ENCODE measurements around the gene TMEM129. TPM values are rescaled to one million over a fixed set of nuclear protein-coding genes. Genes with fewer than 3 reads are reported as not detected.
A peak's percentile ranks its signal among the peaks of the same experiment; 100 is the strongest.

Gene TMEM129
- total and polyA plus RNA-seq, 2 experiments from 2014 or later: 137 to 174 TPM

- Histone ChIP-seq H3K27ac (no peak overlapping the region), H3K9me3 (ENCODE audit: low read depth) (no peaks in the 10 kb centered on the region), H3K4me1 (ENCODE audit: low read depth) (no peaks in the 10 kb centered on the region), H3K27me3 (no peaks in the 10 kb centered on the region), H3K4me3 (no peak overlapping the region), H3K36me3 (peaks cover 15% of the 10 kb centered on the region)
- DNase-seq (ENCODE audit: low read depth in 1 of 2, low spot score in 1 of 2): no peak
- TF ChIP-seq CTCF (IDR thresholded peaks at IDR 0.05; ENCODE audit: low read depth, low read length): no peak
Observed at GRCh38 chr4:1732911-1733310, 11.8 kb upstream of the TMEM129 start.

- Histone ChIP-seq H3K27me3 (no peaks in the 10 kb centered on the region), H3K4me1 (ENCODE audit: low read depth) (no peaks in the 10 kb centered on the region), H3K9me3 (ENCODE audit: low read depth) (no peaks in the 10 kb centered on the region), H3K36me3 (peaks cover 16% of the 10 kb centered on the region), H3K4me3 (no peak overlapping the region), H3K27ac (no peak overlapping the region)
- no peak for TF ChIP-seq CTCF (IDR thresholded peaks at IDR 0.05; ENCODE audit: low read depth, low read length)
- no peak for DNase-seq (ENCODE audit: low read depth in 1 of 2, low spot score in 1 of 2)
Observed at GRCh38 chr4:1731180-1731579, 10.1 kb upstream of the TMEM129 start.

- no peak for TF ChIP-seq CTCF (IDR thresholded peaks at IDR 0.05; ENCODE audit: low read depth, low read length)
Observed at GRCh38 chr4:1730532-1731135, 9.5 kb upstream of the TMEM129 start.

GRCh38 chr4:1728061-1728980 is 7.2 kb upstream of the TMEM129 start:
- Histone ChIP-seq H3K27ac (no peak overlapping the region), H3K27me3 (no peaks in the 10 kb centered on the region), H3K4me3 (no peak overlapping the region), H3K9me3 (ENCODE audit: low read depth) (no peaks in the 10 kb centered on the region), H3K4me1 (ENCODE audit: low read depth) (no peaks in the 10 kb centered on the region), H3K36me3 (peaks cover 13% of the 10 kb centered on the region)
- no peak for DNase-seq (ENCODE audit: low read depth in 1 of 2, low spot score in 1 of 2)
- TF ChIP-seq CTCF (IDR thresholded peaks at IDR 0.05; ENCODE audit: low read depth, low read length): no peak

More at GRCh38 chr4:1730532-1731135, 9.5 kb upstream of the TMEM129 start:
- H3K36me3 ChIP-seq: peaks cover 16% of the 10 kb centered on the region
- H3K4me1 ChIP-seq (ENCODE audit: low read depth): no peaks in the 10 kb centered on the region
- H3K9me3 ChIP-seq (ENCODE audit: low read depth): no peaks in the 10 kb centered on the region
- DNase-seq (ENCODE audit: low read depth in 1 of 2, low spot score in 1 of 2): no peak
- no peak overlapping the region for H3K27ac ChIP-seq
- no peak overlapping the region for H3K4me3 ChIP-seq
- H3K27me3 ChIP-seq: no peaks in the 10 kb centered on the region

GRCh38 chr4:1727117-1728031 is 6.3 kb upstream of the TMEM129 start:
- peaks cover 13% of the 10 kb centered on the region for H3K36me3 ChIP-seq
- no peak for TF ChIP-seq CTCF (IDR thresholded peaks at IDR 0.05; ENCODE audit: low read depth, low read length)
- no peak overlapping the region for H3K4me3 ChIP-seq
- H3K4me1 ChIP-seq (ENCODE audit: low read depth): no peaks in the 10 kb centered on the region
- H3K27me3 ChIP-seq: no peaks in the 10 kb centered on the region
- no peak overlapping the region for H3K27ac ChIP-seq
- DNase-seq (ENCODE audit: low read depth in 1 of 2, low spot score in 1 of 2): peak in 1 of 2 donors; percentile 82
- no peaks in the 10 kb centered on the region for H3K9me3 ChIP-seq (ENCODE audit: low read depth)
